ENCODE data around the gene C12orf42. TPM values are rescaled to one million over a fixed set of nuclear protein-coding genes. Genes with fewer than 3 reads are reported as not detected.

The C12orf42 gene
- total RNA-seq, 1 donor from 2014 or later: 0.22 TPM

- intact Hi-C loops (cut with DNase I): no loop called here
- DNase-seq (no peak), ATAC-seq (ENCODE audit: poor library complexity) (no peak)
These were observed 185.1 kb downstream of the C12orf42 start for GRCh38 chr12:103310546-103311270.

DNA sequence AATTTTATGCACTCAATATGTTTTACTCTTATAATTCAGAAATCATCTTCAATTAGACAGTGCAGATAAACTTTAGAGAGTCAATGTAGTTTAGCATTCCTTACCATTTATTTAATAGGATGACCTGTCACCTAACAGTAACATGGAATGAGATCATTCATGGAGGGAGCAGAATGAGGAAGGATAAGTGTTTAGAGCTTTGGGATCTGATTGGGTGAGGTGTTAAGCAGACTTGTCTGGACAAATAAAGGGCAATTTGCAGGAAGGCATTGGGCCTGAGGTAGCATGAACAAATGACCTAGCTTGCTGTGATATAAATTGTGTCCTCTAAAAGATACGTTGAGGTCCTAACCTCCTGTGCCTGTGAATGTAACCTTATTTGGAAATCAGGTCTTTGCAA is 187.4 kb downstream of the C12orf42 start:
- intact Hi-C loops (cut with DNase I): no loop called here
- no peak for ATAC-seq (ENCODE audit: poor library complexity)
- no peak for DNase-seq

DNA sequence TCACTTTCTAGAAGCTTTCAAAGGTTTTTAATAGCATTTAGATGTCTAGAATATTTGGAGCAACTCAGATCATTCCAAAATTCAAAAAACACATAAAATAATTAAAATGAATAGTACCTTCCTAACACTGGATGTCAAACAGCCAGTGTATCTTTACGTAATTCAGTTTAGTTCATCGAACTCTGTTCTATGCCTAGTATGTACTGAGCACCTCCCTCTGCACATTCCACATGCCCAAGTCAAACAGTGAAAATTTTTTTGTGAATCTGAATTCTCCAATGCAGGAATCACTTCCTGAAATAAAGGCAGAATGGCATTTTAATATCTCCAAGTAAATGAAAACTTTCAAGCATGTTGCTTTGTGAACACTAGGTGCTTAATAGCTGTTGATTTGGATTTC is 192.3 kb downstream of the C12orf42 start:
- no peak for DNase-seq
- ATAC-seq (ENCODE audit: poor library complexity): no peak

GRCh38 chr12:103301642-103302591 is 193.9 kb downstream of the C12orf42 start:
- DNase-seq (no peak), ATAC-seq (ENCODE audit: poor library complexity) (no peak)
- intact Hi-C loops (cut with DNase I): no loop called here

More for the DNA sequence above, 192.3 kb downstream of the C12orf42 start:
- intact Hi-C loops (cut with DNase I): no loop called here

DNA sequence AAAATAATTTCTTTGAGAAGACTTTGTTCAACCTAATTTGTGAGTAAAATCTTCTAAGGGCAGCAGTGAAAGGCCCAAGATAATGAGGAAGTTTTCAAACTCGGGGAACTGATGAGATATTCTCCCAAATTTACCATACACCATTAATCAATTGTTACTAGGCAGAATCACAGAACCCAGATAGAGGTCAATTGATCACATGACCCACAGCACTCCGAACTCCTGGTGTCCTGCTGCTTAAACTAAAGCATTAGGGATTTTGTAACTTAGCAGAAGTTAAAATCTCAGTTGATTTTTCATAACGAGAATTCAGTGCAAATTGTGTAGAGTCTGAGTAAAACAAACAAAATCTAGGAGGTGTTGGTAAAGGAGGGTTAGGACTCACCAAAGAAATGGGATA is 207.8 kb downstream of the C12orf42 start:
- intact Hi-C loops (cut with DNase I): no loop called here
- ATAC-seq (ENCODE audit: poor library complexity) (no peak), DNase-seq (no peak)

DNA sequence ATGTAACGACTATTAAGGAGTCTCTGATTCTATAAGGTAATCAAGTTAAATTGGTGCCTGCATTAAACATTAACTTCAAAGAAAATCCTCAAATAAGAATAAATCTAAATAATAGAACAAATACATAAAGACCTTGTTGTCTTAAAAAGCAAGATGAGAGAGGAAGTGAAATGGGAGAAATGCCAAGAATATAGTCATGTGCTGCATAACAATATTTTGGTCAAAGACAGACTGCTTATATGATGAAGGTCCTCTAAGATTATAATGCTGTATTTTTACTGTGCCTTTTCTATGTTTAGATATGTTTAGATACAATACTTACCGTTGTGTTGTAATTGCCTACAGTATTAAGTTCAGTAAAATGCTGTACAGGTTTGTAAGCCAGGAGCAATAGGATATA is 213.6 kb downstream of the C12orf42 start:
- intact Hi-C loops (cut with DNase I): no loop called here
- DNase-seq: no peak
- no peak for ATAC-seq (ENCODE audit: poor library complexity)

GRCh38 chr12:103279444-103279843 is 216.3 kb downstream of the C12orf42 start:
- DNase-seq (no peak), ATAC-seq (ENCODE audit: poor library complexity) (no peak)
- intact Hi-C loops (cut with DNase I): no loop called here

DNA sequence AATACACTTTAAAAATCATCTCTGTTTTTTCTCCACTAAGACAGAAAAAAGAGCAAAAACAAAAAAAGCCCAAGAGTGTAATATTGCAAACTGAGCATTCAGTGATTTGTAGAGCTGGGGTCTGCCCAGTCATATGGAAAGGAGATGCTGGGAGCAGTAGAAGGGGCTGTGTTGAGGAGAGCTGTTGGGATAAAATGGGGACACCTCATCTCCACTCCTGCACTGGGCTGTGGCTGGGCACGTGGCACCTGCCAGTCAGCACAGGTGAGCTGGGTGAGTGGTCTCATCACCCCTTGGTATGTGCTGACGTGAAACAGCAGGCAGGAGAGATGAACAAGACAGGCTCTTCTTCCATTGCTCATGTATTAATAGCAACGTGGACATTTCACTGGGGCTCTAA is 217.4 kb downstream of the C12orf42 start:
- DNase-seq: no peak
- intact Hi-C loops (cut with DNase I): no loop called here

DNA sequence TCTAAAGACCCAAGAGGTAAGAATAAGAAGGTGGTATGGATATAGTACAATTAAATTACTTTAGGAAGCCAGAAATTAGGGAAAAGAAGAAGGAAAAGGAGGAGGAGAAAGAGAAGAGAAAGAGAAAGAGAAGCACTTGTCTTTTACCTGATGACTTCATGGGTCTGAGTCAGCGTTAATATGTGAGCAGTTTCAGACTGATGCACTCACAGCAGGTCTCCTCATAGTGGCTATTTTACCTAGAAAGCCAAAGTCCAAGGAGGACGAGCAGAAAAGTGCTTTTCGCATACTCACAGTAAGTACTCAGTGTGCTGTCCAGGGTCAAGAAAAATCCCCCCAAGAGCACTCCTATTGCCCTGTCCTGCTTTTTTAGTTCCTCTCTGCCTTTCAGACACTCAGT is 222.1 kb downstream of the C12orf42 start:
- intact Hi-C loops (cut with DNase I): no loop called here
- DNase-seq (no peak), ATAC-seq (ENCODE audit: poor library complexity) (no peak)

More for the DNA sequence above, 217.4 kb downstream of the C12orf42 start:
- ATAC-seq (ENCODE audit: poor library complexity): no peak

DNA sequence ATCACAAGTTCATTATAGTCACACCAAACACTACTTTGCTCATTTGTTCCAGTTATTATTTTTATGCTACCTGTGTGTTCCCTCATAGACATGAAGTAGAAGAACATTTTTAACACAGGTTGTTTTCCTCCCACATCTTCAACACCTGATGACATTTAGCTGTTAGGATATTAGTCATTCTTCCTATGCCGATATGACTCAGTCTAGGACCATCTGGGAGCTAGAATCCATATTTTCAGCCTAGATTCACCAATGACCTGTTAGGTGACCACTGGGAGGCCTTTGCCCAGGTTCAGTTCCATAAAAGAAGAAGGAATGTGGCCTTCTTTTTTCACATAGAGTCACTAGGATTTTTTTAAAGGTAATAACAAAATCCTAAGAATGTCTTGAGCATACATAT is 222.8 kb downstream of the C12orf42 start:
- DNase-seq: no peak
- no peak for ATAC-seq (ENCODE audit: poor library complexity)
- intact Hi-C loops (cut with DNase I): no loop called here

GRCh38 chr12:103269946-103270345 is 225.8 kb downstream of the C12orf42 start:
- no peak for ATAC-seq (ENCODE audit: poor library complexity)
- no peak for DNase-seq
- intact Hi-C loops (cut with DNase I): no loop called here

- DNase-seq (no peak), ATAC-seq (ENCODE audit: poor library complexity) (no peak)
- intact Hi-C loops (cut with DNase I): no loop called here
These were observed 226.8 kb downstream of the C12orf42 start for GRCh38 chr12:103268831-103269514.

DNA sequence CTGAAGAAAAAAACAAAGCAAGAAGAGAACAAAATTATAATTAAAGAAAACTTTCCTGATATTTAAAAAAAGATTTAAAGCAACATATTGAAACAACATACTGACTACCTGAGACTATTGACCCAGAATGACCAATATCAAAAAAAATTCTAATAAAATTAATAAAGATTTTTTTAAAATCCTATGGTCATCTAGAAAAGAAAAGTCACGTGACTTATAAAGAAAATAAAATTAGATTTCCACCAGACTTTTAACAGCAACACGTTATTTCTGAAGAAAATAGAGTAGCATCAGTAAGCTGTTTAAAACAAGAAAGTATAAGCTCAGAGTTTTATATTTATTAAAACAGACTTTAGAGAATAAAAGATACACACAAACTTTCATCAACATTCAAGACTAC is 238.0 kb downstream of the C12orf42 start:
- ATAC-seq (ENCODE audit: poor library complexity) (no peak), DNase-seq (no peak)
- intact Hi-C loops (cut with DNase I): no loop called here

Other genes starting within 250 kb of the C12orf42 start
- 0.05 TPM for gene STAB2, start 91.3 kb upstream of the C12orf42 start, total RNA-seq